GM19467 (cell line): ENCODE results near the gene HACL1.
"Not testable (repeated sequence)": the region's sequence is repeated elsewhere in the genome, so short reads cannot be mapped to it uniquely, and the experiment has no call there.

ENCODE experiments used
- ATAC-seq: cut with Tn5 transposase; IDR thresholded peaks from one replicate; pipeline ENCODE4 v1.9.1; 2021; ENCODE audit warnings: mild to moderate bottlenecking, moderate library complexity; ENCODE audit not compliant: unreplicated experiment

HACL1 gene

DNA sequence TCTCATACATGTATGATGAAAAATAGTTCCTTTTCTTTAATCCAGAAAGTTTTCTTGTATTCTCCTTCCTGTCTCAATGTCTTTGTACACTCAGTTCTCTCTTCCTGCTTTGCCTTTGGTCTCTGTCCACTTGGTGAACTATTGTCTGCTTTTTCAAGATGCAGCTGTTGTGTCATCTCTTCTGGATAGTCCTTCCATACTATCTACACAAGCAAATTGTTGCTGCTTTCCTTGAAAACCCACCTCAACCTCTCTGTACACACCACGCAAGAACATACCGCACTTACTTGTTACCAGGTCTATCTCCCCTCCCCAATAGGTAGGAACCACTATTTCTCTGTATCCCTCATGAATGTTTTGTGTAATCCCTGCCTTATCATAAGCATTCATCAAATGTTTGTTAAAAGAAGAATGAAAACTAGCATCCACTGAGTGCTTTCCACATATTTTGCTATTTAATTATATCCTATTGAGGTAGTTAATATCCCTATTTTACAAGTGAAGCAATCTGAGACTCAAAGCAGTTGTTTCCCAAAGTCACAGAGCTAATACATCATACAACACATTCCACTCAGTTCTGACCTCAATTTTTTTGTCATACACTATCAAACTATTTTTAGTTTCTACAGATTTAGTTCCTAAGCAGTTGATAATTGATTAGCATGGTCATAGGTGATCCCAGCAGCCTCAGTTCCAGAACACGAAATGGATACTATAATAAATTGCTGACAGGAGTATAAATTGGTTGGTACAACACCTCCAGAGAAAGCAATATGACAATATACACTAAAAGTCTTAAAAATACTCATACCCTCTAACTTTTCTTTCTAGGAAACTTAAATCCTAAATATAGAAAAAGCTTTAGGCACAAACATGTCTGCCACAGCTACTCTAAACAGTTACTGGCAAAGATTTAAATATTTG lies 19.6 kb downstream of the HACL1 start:
- no peak for ATAC-seq

DNA sequence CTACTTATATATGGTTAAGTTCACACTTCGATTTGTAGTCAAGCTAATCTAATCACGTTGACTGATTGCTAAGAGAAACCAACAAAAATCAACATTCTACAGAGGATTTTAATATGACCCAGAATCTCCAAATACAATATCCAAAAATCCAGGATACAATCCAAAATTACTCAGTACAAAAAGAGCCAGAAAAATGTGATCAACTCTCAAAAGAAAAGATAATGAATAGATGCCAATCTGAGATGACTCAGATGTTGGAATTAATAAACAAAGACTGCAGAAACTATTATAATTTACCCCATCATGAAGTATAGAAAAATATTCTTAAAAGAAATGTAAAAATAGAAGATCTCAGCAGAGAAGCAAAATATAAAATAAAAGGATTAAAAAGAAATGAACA lies 22.3 kb downstream of the HACL1 start:
- ATAC-seq, result no peak

DNA sequence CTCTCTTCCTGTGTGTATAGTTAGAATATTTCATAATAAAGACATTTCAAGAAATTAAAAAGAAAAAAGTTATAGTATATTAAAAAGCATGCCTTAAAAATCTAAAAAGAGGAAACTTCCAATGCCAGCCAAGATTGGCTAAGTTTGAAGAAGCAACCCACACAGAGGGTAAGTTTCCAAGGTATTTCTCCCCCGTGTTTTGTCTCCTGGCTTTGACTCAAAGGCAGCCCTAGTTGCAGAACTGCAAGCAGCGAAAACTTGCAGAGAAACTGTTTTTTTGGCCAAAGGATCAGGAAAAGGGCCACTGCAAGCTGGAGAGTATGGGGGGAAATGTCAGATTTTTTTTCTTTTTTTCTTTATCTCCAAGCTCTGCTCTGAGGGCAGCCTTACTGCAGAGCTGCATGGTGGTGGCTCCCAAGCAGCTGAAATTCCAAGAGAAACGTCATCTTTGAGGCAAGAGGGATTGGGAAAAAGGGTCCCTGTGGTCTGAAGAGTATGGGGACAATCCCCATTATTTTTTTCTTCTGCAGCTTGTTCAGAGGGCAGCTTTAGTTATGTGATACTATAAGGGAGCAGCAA lies 23.0 kb downstream of the HACL1 start:
- no peak for ATAC-seq

DNA sequence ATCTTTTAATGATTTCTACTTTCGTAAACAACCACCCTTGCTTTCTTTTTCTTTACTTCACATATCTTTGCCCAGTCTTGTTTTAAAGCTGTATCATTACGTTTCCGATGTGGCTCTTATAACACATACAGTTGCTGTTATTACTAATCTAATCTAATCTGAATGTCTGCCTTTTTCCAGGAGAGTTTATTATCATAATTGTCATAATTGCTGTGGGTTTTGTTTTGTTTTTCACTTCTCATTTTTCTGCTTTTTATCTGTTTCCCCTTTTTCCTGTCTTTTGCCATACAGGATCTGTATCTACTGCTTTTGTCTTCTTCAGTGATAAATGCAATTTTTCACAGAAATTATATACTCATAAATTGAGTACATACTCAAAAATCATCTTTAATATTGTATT lies 24.9 kb downstream of the HACL1 start:
- ATAC-seq, result no peak

DNA sequence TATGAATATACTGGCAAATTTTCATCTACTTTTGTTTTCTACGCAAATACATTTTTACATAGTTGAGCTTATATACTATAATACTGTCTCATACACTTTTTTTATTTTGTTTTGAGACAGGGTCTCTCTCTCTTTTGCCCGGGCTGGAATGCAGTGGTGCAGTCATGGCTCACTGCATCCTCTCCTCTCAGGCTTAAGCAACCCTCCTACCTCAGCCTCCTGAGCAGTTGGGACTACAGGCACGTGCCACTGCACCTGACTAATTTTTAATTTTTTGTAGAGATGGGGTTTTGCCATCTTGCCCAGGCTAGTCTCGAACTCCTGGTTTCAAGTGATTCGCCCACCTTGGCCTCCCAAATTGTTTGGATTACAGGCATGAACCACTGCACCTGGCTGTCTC lies 25.9 kb downstream of the HACL1 start:
- ATAC-seq, result no peak

DNA sequence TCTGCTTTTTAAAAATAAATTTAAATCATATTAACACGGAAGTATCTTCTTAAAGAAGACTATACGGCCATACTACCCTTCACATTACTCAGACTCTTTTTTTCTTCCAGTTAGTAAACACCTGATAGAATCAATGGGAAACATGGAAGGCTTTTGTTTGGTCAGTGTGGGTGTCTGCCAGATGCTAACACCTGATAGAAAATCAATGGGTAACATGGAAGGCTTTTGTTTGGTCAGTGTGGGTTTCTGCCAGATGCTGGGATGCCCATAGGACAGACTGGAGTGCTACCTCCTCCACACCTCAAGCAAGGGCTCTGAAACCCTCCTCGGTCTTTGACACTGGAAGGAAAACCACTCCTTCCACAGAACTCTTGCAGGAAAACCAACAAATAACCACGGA lies 29.2 kb downstream of the HACL1 start:
- ATAC-seq, result no peak

DNA sequence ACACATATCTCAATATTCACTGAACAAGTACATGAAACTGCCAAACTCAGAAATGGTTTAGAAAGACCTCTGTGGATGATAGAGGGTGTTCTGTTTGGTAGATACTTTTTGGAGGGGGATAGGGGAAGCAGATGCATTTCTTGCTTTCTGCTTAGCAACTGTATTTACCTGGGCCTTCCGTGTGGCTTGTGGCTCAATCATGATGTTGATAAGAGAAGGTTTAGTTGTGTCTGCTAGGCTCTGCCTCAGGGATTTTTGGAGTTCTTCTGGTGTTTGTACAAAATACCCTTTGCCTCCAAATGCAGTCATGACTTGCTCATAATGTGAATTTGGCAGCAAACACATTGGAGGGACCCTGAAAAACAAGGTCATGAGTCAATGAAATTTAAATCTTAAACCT lies 38.2 kb downstream of the HACL1 start:
- no peak for ATAC-seq

DNA sequence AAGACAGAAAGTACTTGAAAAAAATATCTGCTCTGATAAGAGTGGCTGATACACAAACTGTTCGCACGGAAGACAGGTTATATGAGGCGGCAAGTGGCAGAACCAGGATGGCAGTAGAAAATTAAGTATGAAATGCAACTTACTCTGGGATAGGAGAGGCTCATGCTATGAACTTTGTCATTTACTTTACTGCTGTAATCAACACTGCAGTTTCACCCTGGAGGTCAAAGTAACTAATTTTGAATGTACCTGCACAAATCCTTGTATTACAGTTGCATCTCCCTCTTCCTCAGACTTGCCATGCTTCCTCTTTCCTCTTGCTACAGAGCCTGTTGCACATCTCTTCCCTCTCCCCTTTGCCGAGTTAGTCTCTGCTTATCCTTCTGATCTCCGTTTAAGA lies 38.8 kb downstream of the HACL1 start:
- ATAC-seq, result no peak

DNA sequence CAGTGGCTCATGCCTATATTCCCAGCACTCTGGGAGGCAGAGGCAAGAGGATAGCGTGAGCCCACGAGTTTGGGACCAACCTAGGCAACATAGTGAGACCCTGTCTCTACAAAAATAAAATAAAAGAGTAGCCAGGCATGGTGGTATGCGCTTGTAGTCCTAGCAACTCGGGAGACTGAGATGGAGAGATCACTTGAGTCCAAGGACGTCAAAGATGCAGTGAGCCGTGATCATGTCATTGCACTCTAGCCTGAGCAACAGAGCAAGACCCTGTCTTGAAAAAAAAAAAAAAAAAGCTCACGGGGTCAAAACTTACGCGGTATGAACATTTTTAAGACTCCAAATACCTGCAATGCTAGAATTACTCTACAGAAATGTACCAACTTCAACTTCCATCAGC lies 42.8 kb downstream of the HACL1 start:
- ATAC-seq, result no peak

DNA sequence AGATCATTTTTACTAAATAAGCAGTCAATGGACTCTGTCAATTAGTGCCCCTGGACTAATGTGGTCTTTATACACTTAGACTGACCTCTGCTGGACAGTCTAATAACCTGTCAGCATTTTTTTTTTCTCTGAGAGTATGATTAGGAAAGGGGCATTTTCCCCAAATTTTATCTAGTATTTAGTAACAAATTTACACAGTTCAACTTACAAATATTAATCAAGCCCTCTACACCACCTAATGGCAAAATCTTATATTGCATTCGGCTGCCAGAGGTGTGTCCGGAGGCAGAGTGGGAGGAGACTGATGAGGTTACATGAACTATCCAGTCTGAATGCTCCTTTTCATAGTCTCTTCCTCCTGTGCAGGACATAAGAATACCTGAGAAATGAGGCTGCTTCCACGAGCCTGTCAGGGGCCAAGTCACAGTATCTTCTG lies 43.8 kb downstream of the HACL1 start:
- ATAC-seq, result no peak

DNA sequence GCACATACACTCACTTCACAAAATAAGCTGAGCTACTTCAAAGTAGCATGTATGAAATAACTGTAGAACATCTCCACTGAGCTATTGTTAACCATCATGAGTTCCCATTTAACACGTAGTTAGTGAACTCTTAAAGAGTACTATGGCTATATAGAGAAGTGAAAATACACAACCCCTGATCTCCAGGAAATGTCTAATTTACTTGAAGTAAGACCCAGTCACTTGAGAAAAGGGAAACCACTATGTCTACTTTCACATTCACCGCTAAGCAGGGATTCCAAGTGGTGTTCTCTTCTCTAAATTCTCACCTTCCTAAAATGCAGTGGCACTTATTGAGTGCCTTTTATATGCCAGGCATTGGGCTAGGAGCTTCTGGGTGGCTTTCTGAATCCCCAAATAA lies 44.9 kb downstream of the HACL1 start:
- peak; percentile 74 for ATAC-seq

DNA sequence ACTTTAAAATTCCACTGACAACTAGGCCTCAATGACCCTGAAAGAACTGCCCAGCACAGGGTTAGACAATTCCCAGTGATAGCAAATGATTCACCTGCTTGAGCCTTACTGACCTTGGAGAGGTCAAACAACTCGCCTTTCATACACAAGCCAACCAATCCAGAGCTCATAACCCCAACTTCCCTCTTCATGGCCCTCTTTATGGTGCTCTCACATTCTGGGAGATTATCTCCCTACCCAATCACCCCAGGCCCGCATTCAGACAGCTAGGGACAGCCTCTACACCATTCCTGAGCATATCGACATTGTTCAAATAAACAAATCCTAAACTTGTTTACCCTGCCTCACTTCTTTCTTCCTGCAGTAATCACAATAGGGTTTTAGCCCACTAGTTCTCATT lies 47.6 kb downstream of the HACL1 start:
- ATAC-seq, result no peak

DNA sequence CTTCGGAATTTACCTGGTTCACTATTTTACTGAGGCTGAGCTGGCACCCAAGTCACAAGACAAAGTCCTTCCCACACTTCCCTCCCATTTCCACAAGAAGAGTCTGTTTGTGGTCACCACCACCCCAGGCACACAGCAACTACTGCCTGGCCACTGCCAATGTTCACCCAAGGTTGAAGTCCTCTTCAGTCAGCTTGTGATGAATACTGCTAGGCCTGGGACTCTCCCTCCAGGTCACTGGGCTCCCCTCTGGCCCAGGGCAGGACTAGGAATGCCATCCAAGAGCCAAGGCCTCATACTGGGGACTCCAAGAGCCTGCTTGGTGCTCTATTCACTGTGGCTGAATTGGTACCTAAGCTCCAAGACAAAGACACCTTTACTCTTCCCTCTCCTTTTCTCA lies 49.5 kb downstream of the HACL1 start:
- no peak for ATAC-seq

DNA sequence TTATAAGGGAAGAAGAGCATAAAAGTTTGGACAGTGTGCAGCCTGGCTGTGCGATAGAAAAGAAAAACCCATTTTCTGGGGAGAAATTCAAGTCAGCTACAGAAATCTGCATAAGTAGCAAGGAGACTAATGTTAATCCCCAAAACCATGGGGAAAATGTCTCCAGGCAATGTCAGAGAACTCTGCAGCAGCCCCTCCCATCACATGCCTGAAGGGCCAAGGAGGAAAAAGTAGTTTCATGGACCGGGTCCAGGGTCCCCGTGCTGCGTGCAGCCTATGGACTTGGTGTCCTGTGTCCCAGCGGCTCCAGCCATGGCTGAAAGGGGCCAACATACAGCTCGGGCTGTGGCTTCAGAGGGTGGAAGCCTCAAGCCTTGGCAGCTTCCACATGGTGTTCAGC lies 51.5 kb downstream of the HACL1 start:
- no peak for ATAC-seq

DNA sequence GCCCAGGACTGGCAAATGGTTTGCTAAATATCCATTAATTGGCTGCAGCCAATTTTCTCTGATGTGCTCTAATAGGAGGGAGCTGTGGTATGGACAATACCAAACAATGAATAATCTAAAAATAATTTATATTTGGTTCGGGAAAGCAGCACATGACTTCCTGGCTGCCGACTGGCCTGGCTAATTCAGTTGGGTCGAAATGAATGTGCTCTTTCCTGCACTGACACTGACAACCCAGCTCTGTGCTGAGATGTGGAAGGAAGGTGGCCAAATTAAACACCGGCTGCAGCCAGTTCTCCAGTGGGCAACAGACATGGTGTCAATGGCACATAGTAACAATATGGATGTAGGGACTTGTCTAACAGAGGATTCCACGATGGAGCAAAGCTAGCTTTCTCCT lies 58.8 kb downstream of the HACL1 start:
- ATAC-seq, result no peak

DNA sequence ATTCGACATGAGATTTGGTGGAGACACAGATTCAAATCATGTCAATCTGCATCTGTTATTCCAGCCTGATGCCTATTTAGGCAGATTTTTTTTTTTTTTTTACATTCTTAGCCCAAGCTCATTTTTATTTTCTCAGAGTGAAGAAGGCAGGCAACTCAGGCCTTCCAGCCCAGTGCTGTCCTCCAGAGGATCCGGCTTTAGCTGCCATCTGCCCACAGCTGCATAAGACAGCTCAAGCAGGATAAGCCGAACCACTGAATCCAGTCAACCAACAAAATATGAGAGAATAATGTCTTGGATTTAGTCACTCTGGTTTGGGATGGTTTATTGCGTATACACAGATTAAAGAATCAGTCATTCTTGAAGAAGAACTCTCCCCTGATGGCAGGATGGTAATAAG lies 60.0 kb downstream of the HACL1 start:
- ATAC-seq, result no peak

DNA sequence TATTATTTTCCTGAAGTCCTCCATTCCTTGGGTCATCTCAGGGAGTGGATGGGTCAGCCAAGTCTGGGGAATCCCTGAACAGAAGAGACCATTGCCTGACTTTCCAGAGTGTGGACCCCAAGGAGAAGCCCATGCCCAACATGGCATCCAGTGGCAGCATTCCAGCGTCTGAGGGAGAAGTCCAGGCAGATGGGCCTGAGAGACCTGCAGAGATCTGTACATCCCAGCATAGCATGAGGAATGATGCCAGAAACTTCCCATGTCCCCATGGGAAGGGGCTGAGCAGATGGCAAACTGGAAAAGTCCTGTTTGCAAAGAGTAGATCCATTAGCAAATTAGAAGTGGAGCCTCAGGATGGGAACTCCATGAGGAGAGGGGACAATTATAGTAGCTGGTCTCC lies 62.3 kb downstream of the HACL1 start:
- ATAC-seq, result no peak

DNA sequence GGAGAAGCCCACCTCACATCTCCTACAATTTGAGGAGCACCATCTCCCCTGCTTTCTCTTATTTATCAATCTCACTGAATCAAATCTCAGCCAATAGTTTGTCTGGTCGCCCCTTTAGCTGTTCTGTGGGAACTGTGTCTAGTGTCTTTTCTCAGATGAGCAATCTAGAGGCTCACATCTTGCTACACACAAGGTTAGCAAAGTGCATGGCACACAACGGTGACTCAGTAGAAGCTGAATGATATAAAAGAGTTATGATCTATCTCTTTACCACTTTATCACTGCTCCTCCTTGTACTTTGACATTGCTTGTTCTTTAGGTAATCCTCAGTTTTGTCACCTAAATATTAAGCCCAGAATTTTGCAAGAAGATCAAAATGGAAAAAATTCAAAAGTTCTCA lies 63.0 kb downstream of the HACL1 start:
- no peak for ATAC-seq

DNA sequence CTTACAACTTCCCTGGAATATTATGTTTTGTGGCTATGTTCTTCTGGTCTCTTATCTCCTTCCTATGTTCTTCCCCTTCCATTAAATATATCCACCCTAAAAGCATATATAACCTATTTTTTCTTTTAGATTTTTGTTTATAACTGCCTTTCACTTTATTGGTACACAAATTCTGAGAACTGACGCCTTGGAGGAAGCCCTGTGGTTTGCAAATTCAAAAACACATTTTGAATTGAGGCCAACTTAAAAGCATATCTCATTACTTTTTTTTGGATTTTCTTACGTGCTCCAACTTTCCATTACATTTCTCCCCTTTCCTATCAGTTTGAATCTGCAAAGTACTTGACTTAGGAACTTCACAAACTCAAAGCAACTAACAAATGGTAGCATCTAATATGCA lies 64.5 kb downstream of the HACL1 start:
- no peak for ATAC-seq

DNA sequence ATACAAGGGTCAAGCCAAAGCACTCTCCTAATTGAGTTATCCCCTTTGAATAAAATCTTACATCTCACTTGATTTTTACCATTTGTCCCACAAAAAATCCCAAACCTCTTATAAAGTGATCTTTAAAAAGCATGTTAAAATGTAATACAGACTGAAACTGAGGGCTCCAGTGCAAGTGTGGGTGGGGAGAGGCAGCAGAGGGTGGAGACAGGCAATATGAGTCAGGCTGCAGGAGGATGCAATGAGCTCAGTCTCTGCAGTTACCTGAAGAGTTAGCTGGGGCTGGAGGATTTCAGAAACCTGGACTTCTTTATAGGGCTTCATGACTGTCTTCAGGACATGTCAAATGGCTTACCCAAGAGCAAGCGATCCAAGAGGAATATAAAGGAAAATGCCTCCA lies 65.6 kb downstream of the HACL1 start:
- ATAC-seq, result no peak

DNA sequence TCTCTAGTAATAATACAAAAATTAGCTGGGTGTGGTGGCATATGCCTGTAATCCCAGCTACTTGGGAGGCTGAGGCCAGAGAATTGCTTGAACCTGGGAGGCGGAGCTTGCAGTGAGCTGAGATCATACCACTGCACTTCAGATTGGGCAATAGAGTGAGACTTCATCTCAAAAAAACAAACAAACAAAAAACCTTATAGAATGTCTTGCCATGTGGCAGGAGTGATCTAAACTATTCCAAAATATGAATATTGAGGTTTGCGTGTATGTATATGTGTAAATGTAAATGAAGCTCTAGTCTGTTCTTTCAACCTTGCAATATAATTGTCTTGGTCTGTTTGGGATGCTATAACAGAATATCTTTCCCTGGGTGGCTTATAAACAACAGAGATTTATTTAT lies 68.8 kb downstream of the HACL1 start:
- ATAC-seq, result not testable (repeated sequence)

DNA sequence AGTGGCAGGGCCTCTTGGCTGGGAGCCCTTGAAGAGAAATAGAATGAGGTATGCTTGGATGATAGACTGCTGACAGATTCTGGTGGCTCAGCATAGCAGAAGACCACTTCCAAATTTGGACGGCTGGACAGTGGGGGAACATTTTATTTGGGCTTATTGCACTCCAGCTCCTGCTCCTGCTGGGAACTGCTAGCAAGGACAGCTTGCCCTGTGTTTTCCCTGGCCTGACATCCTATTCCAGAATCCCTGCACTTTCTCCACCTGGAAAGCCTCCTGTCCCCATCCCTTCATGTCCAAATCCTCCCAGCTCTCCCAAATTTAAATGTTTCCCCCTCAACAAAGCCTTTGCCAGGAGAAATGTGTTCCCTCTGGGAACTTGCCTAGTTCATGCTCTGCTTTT lies 70.0 kb downstream of the HACL1 start:
- ATAC-seq, result no peak
